HG03097 (cell line): ENCODE data around the gene PTPRN2.

Experiments used
- ATAC-seq: cut with Tn5 transposase; IDR thresholded peaks from one replicate; pipeline ENCODE4 v1.9.1; 2021; ENCODE audit not compliant: unreplicated experiment, low FRiP score

PTPRN2 gene

DNA sequence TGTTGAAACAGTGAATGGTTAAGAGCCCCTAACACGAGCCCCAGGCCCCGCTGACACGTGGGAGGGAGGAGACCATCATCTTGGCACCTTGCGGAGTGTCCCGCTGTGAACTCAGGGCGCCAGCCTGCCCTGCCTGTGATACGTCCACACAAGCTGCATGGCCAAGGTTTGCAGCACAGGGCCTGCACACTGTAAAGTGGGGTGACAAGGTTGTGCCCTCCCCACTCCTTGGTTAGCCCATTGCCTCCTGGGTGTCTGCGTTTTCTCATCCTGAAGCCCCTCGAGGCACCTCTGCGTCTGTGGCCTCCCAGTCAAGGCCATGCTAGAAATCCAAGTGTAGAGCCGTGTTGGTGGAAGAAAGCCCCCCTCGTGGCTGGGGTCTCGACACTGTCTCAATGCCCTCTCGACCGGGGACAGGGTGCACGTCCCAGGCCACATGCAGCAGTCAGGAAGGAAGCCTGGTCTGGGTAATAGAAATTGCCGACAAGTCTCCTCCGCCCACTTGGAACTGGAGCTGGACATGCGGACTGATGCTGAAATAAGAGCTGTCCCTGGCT lies 1058.8 kb downstream of the PTPRN2 start:
- ATAC-seq, result no peak

DNA sequence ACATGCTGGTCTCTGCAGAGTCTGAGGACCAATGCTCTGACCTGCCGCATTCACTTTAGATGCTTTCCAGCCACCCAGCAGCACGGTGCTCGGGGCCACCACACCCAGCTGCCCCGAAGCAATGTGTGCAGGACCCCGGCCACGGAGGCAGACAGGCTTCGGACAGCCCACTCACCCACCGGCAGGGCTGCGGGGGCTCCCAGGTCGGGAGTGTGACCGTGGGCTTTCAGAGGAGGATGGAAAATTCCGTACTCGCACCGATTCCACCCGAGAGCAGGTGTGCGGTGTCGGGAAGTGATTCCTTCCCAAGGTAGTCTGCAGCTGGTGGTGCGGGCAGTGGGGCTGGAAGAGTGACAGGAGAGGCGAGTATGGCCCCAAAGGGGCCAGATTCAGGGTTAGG lies 1059.9 kb downstream of the PTPRN2 start:
- no peak for ATAC-seq

DNA sequence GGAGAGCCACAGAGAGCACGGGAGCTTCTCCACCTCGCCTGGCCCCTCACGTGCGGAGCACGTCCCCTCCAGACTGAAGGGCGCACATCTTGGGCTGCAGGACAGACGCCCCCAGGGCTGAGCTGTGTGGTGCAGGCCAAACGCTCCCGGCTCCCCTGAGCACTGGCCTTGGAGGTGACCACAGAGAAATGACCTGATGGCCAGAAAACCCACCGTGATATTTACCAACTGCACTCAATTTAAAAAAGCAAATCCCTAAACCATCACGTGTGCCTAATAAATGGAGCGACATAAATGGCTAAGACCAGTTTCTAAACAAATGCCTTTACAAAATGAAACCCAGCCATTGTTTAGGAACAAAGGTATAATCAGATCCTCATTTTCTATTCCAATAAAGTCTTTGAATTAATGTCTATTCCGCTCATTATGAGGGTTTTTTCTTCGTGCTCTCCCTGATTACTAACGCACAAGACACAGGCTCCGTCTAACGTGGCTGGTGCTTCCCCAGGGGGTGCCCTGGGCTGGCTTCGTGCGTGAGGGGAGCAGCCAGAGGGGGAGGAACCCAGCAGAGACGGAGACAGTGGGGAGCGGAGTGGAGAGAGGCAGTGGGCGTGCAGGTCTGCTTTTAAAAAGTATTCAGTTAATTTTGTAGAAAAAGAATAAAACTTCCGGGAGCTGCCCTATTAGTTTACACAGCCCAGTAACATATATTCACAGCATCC lies 1060.5 kb downstream of the PTPRN2 start:
- ATAC-seq, result no peak

DNA sequence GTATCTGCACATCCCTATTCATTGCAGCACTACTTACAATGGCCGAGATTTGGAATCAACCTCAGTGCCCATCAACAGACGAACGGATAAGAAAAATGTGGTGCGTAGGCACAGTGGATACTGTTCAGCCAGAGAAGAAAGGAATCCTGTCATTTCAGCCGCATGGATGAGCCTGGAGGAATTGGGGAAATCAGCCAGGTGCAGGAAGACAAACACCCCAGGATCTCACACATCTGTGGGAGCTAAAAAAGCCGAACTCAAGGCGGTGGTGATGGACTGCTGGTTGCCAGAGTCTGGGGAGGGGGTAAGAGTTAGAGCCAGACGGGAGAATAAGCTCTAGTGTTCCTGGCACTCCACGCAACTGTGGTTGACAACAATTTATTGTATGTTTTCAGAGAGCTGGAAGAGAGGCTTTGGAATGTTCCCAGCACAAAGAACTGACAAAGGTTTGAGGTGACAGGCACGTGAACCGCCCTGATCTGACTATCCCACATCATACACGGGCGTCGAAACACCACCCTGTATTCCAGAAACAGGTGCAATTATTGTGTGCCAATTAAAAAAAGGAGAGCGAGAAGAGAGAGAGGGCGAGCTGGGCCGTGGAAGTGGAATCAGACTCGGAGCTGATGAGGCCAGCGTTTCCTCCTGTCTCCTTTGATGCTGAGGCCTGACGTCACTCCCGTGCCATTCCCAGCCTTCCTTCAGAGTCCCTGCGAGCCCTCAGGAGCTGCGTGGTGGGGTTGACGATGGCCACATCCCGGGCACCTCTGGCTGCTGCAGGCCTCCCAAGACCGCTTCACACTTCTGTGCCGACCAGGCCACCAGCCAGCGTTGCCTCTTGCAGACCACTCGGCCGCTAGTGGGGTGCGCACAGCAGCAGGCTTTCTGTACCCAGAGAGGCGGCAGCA lies 1061.4 kb downstream of the PTPRN2 start:
- no peak for ATAC-seq

DNA sequence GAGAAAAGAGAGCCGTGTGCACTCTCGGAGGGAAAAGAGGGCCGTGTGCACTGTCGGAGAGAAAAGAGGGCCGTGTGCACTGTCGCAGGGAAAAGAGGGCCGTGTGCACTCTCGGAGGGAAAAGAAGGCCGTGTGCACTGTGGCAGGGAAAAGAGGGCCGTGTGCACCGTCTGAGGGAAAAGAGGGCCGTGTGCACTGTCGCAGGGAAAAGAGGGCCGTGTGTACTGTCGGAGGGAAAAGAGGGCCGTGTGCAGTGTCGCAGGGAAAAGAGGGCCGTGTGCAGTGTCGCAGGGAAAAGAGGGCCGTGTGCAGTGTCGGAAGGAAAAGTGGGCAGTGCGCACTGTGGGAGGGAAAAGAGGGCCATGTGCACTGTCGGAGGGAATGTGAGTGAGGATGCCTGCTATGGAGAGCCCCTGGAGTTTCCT lies 1062.1 kb downstream of the PTPRN2 start:
- no peak for ATAC-seq

DNA sequence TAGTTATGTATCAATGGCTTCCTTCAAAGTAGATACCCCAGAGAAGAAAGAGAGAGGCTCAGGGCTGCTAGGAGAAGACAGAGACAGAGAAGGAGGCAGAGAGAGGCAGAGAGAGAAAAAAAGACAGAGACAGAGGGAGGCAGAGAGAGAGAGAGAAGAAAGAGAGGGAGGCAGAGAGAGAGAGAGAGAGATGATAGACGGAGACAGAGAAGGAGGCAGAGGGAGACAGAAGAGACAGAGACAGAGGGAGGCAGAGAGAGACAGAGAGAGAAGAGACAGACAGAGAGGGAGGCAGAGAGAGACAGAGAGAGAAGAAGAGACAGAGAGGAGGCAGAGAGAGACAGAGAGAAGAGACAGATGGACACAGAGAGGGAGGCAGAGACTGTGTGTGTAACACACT lies 1062.9 kb downstream of the PTPRN2 start:
- ATAC-seq, result no peak

DNA sequence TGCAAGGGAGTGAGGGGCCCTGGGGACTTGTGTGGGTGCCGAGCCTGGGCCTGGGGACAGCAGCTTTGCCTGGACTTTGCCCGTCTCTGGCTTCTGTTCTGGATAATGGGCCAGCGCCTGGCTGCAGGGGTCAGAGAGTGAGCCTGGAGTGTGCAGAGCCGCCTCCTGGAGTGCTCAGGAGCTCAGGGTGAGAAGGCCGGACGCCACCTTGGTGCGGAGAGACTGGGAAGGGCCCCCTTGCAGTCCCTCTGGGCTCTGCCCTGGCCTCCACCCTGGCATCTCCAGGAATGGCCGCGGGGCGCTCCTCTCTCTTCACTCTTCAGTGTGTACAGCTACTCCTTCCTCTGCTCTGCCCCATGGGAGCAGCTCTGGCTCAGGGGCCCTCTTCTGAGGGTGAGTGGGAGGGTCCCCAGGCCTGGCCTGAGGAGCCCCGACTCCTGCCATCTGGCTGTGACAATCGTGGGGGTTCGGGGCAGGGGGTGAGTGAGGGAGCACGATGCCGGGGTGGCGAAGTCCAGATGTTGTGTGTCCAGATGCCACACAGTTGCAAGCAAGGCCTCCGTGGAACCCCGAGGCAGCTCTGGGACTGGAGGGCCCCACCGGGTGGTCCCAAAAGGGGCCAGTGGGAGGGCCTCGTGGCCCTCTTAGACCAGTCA lies 1063.7 kb downstream of the PTPRN2 start:
- no peak for ATAC-seq

DNA sequence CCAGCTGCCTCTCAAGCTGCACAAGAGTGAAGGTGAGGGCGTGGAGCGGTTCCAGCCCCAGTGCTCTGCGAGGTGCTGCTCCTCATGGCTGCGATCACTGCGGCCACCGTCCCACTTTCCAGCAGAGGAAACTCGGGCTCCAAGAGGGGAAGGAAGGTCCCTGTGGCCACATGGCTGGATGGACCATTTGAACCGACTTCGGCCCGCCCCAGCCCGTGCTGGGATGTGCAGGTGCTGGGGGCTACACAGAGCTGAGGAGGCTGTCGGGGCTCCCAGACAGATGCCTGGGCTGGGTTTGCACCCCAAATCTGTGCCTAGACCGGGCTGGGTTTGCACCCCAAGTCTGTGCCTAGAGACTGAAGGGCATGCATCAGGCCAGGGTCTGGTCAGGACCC lies 1064.3 kb downstream of the PTPRN2 start:
- no peak for ATAC-seq

DNA sequence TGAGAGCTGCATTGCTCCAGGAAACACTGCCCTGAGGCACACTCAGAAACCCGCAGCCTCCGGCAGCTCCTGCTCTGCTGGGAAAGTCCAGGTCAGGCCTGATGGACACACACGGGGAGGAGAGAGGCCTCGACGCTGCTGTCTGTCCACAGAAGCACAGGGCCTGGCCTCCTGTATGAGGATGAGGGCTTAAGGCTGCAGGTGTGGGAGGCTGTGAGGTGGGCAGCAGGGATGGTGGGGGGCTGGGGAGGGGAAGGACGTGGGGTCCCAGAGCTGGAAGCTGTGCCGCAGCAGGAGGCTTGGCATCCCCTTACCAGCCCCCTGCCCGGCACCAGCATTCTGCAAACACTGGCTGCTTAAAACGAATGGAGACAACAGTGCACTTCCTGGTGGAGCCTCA lies 1064.7 kb downstream of the PTPRN2 start:
- ATAC-seq, result no peak

DNA sequence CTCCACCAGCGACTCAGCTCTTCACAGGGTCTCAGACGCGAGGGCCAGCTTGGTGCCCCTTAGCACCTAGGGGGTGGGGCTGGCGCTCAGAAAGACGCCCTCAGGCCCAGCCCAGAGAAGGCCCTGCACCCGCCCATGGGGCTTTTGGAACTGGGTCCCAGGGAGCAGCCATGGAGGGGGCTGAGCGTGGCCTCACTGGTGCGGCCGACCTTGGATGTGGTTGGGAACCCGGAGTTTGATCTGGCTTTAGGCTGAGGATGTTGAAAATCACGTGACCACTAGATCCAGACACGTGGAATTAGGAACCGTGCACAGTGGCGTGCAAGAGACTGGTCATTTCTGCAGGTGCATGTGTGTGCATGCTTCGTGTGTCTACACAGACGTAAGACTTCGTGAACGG lies 1065.4 kb downstream of the PTPRN2 start:
- ATAC-seq, result no peak

DNA sequence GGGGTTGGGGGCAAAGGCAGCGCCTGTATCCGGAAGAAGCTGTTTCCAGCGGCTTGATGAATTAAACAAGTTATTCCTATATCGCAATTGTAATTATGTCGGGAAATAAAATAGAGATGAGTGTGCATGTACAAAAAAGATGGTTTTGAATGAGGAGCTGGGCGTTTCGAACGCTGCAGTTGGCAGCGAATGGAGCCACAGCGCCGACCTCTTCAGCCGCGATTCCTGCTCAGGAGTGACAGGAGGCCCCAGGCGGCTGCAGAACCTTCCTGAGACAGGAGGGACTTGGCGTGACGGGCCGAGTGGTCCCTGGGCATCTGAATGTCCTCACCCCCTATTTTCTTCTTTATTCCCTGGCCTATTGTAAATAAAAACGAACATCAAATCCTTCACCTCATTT lies 1065.9 kb downstream of the PTPRN2 start:
- no peak for ATAC-seq

DNA sequence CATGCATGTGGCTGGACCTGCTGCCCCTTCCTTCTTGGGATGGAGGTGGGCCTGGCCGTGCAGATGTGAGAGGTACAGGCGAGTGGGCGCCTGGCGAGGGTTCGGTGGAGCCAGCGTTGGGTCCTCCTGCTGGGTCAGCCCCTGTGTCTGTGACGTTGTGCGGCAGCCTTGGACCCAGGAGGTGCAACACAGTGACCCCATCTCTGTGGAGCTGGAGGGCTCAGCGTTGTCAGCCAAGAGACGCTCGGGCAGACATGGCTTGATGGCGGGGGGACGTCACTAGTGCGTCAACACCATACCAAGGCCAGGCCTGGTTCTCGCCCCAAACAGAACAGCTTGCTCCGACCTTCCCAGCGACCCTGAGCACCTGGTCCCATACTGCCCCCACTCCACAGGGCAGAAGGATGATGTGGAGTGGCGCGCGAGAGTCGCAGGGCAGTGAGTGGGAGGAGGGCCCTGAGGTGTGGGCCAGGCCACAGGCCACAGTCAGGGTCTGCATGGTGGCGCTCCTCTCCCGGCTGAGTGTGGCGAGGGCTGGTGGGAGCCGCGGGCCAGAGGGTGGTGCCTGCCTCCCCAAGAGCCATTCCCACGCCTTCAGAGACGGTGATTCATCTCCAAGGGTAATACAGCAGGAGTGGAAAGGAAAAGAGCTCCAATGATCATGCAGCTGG lies 1066.4 kb downstream of the PTPRN2 start:
- ATAC-seq, result no peak

DNA sequence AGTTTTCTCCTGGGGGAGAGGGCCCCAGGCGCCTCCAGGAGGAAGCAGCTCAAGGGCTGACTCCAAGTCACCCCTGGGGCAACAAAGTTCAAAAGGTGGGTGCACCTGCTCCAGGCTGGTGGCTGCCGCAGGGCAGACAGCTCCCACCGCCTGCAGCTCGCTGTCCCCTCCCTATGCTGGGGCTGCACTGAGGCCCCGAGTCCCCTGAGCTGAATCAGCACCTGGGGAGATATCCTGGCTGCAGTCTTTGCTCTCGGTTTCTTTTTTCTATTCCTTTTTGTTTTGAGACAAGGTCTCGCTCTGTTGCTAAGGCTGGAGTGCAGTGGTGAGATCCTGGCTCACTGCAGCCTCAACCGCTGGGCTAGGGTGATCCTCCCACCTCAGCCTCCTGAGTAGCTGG lies 1067.4 kb downstream of the PTPRN2 start:
- ATAC-seq, result no peak

DNA sequence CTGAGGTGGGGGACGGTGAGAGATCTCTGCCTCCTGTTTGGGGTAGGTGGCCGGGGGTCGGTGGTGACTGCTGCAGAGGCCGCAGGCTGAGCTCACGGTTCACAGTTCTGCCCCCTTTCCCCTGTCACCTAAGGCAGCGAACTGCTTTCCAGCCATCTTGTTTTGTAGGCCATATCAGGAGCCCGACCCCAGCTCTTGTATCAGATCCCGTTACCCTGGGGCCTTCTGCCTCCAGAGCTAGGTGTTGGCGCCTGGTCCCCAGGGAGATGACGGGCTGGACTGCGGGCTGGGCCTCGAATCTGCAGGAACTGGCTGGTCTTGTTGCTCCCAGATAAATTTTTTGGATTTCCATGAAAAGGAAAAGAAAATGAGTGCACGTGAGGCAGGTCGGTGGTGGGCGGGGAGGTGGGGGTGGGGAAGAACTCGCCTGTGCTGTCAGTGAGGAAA lies 1067.8 kb downstream of the PTPRN2 start:
- no peak for ATAC-seq

DNA sequence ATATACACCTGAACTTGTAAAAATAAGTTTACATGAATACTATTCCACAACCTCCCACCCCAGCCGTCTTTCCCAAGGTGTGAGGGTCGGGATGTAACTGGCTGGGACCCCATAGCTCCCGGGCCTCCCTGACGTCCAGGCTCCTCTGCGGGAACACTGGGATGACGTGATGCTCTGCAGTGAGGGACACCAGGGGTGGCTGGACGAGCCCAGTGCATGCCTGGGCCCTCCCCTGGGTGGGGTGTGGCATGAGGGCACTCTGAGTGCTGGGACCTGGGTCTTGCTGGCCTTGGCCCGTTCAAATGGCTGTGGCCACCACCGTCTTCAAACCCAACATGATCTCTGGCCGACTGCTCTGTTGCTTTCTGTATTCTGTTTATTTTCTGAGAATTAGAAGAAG lies 1068.4 kb downstream of the PTPRN2 start:
- ATAC-seq, result no peak

DNA sequence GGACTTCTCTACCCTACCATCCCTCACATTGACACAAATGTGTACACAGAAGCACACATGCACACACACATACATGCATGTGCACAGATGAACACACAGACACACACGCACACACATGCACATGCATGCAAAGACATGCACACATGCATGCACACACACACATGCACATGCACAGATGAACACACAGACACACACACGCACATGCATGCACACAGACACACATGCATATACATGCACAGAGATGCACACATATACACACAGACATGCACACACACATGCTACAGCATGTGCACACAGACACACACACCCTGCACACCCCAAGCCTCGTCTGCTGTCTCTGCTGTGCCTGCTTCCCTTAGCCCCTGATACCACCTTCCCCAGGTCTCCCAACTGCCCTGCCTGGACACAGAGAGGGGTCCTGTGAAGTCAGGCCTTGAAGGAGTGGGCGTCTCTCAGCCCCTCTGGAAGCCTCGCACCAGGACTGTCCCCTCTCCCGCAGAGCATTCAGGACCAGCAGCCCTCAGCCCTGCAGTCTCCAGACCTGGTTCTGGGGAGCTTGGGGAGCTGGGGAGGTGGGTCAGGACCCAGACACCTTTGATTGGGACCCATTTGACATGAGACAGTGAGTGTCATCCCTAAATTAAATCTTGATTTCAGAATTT lies 1069.0 kb downstream of the PTPRN2 start:
- ATAC-seq, result no peak

DNA sequence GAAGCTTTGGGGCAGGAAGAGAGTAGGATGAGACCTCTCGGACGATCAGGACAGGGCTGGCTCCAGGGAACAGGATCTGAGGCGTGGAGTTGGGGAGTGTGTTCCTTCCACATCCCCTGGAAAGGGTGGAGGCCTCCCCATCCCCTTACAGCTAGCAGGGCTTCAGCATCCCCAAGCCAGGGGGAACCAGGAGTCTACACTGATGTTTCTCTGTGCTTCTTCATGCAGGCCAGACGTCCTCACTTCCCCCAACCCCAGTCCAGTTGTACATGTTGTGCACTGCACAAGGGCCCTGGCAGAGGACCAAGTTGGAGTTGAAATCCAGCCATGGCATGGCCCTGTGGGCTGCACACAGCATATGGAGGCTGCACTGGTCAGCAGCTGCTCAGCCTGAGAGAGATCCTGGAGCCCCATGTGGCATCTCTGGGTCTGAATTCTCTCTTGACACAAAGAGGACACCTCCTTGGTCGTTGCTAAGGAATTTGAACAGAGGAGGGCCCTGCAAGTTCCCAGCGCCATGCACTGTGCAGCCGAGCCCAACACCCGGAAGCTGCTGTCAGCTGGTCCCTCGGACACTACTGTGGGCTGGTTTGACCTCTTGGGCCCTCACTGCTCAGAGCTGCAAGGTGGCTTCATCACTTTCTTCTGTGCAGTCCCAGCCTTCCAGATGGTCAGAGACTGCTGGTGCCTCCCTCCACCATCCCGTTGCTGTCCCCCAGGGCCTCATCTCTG lies 1069.7 kb downstream of the PTPRN2 start:
- ATAC-seq, result no peak

DNA sequence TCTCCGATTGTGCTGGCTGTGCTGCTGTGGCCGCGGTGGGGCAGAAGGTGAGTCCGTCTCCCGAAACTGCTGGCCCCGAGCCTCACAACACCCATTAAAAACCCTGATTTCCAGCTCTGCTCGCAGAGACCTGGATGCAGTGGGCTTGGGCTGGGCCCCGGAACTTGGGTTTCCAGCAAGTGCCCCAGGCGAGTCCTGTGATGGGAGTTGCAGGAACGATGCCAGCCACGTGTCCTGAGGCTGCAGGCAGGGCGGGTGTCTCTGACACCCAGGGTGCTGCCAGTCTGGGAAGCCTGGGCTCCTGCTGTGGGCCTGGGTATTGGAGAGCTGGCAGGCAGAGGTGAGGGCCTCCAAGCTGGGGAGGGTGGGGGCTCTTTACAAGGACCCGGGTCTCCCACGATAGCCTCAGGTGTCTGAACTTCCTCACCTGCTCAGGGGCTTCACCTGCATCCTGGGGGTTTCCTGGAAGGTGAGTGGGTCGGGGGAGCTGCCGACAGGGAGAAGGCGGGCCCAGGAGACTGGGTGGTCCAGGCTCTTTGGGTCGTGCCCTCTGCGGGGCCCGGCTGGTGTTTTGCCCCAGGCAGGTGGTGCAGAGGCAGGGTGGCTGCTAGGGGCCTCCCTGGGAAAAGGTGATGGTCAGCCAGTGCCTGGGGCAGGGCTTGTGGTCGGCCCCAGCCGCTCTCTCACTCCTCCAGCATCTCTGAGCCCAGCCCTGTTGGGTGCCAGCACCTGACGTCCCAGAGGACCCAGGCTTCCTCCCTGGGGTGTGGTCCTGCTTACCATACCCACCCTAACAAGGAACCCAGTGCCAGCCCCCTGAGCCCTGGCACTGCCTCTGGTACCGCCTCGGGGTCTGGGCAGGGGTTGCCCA lies 1070.5 kb downstream of the PTPRN2 start:
- no peak for ATAC-seq
